Stimulated activated CD8-positive, alpha-beta memory T cell treated with anti-CD3 and anti-CD28 coated beads, Interleukin-4, amount 100 ng/mL, for 24 hours (primary cell): Measurements from ENCODE around the gene MDN1.

Experiments
- DNase-seq: peaks from one replicate; pipeline ENCODE4 v3.0.0-alpha.2; 2020; ENCODE audit warnings: low read depth

Gene MDN1

DNA sequence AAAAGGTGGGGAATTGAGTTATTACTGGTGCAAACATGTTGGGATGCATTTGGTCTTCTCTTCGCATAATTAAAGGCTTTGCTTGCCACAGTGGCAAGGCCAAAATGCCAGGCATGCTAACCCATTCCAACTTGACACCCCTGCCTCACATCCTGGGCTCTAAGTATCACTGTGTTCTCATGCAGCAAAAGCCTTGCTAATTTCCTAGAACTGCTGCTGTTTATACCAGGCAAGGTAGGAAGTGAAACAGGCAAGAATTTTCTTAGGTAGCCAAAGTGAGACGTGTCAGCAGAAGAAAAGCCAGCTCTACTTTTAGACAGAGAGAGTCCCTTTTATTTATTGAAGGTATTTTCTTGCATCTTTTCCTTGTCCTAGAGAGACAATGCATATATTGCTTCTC lies 222.2 kb downstream of the MDN1 start:
- DNase-seq, result no peak

GRCh38 chr6:89596484-89596883 lies 223.1 kb downstream of the MDN1 start:
- no peak for DNase-seq

DNA sequence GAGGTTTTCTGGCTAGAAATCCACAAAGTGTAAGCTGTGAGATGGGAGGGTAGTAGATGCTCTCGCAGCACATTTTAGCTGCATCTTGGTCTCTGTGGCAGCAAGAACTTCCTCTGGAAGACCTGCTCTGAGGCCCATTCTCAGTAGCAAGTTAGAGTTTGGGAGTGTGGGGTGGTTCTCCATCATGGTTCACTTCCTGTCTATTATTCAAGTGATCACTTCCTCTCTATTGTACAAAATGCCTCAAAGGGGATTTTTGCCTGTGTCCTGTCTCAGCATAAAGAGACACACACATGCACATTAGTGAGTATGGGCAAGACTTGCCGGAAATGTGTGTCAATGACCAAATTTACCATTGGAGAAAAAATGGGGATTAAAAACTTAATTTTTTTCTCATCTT lies 223.5 kb downstream of the MDN1 start:
- no peak for DNase-seq
